ENCODE results near the gene BHMT. TPM values are rescaled to one million over a fixed set of nuclear protein-coding genes. Genes with fewer than 3 reads are reported as not detected.

Gene BHMT
- total and polyA plus RNA-seq, 2 experiments from 2014 or later, result 2.6 to 4.2 TPM

DNA sequence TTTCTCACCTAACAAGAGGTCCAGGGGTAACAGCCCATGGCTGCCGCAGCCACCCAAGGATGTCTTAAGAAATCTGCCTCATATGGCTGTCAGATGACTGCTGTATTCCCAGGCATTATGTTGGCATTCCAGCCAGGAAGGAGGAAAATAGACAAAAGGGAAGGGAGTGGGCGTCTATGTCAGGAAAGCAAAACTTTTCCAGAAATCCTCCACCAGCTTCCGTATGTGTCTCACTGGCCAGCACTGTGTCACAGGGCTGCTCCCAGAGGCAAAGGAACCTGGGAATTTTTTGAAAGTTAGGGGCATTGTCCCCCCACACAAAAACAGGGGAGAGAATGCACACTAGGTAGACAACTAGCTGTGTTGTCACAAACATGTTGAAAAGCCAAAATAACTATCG lies 34.8 kb upstream of the BHMT start:
- H3K36me3 Mint-ChIP-seq (ENCODE audit: low read depth), result no peaks in the 10 kb centered on the region
- no peak for TF ChIP-seq CREB1 (CRISPR knock-in tag; IDR thresholded peaks at IDR 0.05; ENCODE audit: low read depth)
- TF ChIP-seq NANOG (IDR thresholded peaks at IDR 0.05; ENCODE audit: borderline replicate concordance), result no peak
- no peak for TF ChIP-seq ETS1 (IDR thresholded peaks at IDR 0.05)
- no peak for TF ChIP-seq ZNF462 (CRISPR knock-in tag; IDR thresholded peaks at IDR 0.05)
- TF ChIP-seq REST (IDR thresholded peaks at IDR 0.05; ENCODE audit: unreplicated experiment), result no peak
- TF ChIP-seq, protein P1, sequence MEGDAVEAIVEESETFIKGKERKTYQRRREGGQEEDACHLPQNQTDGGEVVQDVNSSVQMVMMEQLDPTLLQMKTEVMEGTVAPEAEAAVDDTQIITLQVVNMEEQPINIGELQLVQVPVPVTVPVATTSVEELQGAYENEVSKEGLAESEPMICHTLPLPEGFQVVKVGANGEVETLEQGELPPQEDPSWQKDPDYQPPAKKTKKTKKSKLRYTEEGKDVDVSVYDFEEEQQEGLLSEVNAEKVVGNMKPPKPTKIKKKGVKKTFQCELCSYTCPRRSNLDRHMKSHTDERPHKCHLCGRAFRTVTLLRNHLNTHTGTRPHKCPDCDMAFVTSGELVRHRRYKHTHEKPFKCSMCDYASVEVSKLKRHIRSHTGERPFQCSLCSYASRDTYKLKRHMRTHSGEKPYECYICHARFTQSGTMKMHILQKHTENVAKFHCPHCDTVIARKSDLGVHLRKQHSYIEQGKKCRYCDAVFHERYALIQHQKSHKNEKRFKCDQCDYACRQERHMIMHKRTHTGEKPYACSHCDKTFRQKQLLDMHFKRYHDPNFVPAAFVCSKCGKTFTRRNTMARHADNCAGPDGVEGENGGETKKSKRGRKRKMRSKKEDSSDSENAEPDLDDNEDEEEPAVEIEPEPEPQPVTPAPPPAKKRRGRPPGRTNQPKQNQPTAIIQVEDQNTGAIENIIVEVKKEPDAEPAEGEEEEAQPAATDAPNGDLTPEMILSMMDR (conservative IDR thresholded peaks at IDR 0.05; ENCODE audit: low read depth in 2 of 2), result no peak
- no peak for TF ChIP-seq EZH2phosphoT487 (IDR thresholded peaks at IDR 0.05; ENCODE audit: unreplicated experiment)
- TF ChIP-seq ZNF331 (CRISPR knock-in tag; IDR thresholded peaks at IDR 0.05; ENCODE audit: low read depth), result no peak
- no peak for TF ChIP-seq EZH2 (IDR thresholded peaks at IDR 0.05; ENCODE audit: low read depth, unreplicated experiment)
- no peak for TF ChIP-seq POLR2AphosphoS5 (IDR thresholded peaks at IDR 0.05; ENCODE audit: low read depth)
- no peak for TF ChIP-seq JUNB (IDR thresholded peaks at IDR 0.05; ENCODE audit: unreplicated experiment)
- no peak for TF ChIP-seq STAT1 (IDR thresholded peaks at IDR 0.05; ENCODE audit: unreplicated experiment)
- no peak for TF ChIP-seq ZNF114 (CRISPR knock-in tag; IDR thresholded peaks at IDR 0.05)
- peaks cover under 1% of the 10 kb centered on the region for H3K27me3 Mint-ChIP-seq (ENCODE audit: insufficient read depth, low read depth, poor library complexity)
- no peaks in the 10 kb centered on the region for H4K20me1 ChIP-seq (replicated peaks; ENCODE audit: insufficient read depth)
- H3K4me1 Mint-ChIP-seq, result peaks cover 7% of the 10 kb centered on the region; the same call in 2 of the 3 replicates
- H3K36me3 ChIP-seq (ENCODE audit: insufficient read depth), result no peaks in the 10 kb centered on the region
- DNase-seq (ENCODE audit: low spot score) (no peak), ATAC-seq (no peak)
- no peaks in the 10 kb centered on the region for H3K79me2 ChIP-seq (replicated peaks; ENCODE audit: insufficient read depth)
- H3K27me3 ChIP-seq (ENCODE audit: insufficient read depth), result no peaks in the 10 kb centered on the region
- H3F3A ChIP-seq (replicated peaks; ENCODE audit: low read depth), result no peaks in the 10 kb centered on the region
- H2AFZ ChIP-seq, result no peak overlapping the region
- no peak overlapping the region for H3K27ac ChIP-seq (ENCODE audit: low read depth)
- no peaks in the 10 kb centered on the region for H3K4me1 ChIP-seq (ENCODE audit: insufficient read depth)
- no peak overlapping the region for H3K27ac Mint-ChIP-seq
- H3K4me3 Mint-ChIP-seq, result no peak overlapping the region
- H3K9me3 Mint-ChIP-seq, result peaks cover 5% of the 10 kb centered on the region; the same call in 1 of the 3 replicates
- H3K4me3 ChIP-seq, result no peak overlapping the region
- H3K9me2 ChIP-seq (ENCODE audit: insufficient read depth), result no peaks in the 10 kb centered on the region
- H3K4me2 ChIP-seq, result no peak overlapping the region

Measured in GM23338 (cell line).